ENCODE data around the gene RASA3.

Gene RASA3

GRCh38 chr13:113928685-113929627 is 203.5 kb downstream of the RASA3 start:
- DNase-seq = no peak

All from NCI-H1694 (cell line).